GM20431 (cell line): Measurements from ENCODE around the gene SH3D19.
"Not testable (repeated sequence)": the region's sequence is repeated elsewhere in the genome, so short reads cannot be mapped to it uniquely, and the experiment has no call there.

ENCODE experiments used
- in situ Hi-C: fragments of 300-500 bp; cut with MseI, MboI; formaldehyde crosslinking; loops from one replicate; pipeline ENCODE4 v1.15.0; 2020; ENCODE audit warnings: low sequenced_read_pairs; ENCODE audit not compliant: unreplicated experiment

SH3D19 gene

DNA sequence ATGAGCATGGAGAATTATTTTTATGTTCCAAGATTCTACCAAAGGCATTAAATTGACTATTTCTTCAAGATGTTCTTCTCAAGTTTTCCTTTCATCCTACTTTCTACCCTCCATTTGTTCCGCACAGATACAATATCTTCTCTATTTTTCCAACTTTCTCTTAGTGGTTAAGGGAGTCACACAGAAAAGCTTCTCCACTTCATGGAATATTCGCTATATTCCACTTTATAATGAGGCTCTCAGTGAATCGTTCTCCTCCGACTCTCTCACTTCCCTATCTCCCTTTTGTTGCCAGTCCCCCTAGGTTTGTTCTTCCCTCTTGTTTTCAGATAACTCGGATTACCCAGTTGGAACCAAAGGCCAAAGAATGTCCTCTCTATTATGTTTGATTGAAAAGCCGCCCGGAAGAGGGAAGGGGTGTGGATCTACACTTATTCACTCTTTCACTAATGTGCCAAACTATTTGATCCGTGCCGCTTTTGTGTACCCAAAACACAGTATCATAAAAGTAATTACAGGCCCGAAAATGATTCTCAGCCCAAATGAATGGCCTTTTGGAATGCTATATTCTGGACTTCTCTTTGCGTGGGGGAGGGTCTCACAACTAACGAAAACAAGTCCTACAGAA is 1.2 kb downstream of the SH3D19 start:
- in situ Hi-C loops = no loop called here

DNA sequence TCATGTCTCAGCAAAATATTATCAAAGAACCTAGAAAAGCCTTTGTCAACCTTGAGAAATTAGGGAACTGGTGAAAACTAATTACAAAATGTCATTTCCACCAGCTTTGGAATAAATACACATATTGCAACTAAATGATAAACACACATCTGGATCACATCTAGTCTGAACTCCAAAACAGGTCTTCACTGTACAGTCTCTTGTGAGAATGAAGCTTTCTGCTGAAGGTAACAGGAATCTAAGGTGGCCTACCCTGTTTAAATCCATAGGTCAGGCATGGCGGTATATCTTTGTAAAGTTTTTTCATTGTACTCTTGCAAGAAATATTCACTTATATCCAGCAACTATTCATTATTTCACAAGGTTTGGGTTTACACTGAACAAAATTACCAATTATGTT is 1.7 kb downstream of the SH3D19 start:
- in situ Hi-C loops = no loop called here

DNA sequence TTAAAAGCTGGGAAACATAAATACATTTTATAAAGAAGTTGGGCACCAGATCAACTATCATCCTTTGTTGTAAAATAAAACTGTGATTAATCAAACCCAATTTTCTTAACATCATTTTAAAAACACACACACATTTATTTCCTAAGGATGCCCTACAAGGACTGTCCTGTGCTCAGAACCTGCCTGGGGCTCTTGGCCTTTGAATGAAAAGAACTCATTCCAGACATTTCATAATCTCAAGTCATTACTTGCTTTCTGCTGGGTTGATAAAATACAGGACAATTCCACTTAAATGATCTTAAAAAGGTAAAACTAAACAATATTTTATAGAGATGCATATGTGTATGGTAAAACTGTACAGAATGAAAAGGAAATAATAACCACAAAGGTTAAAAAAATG is 2.8 kb downstream of the SH3D19 start:
- in situ Hi-C loops = no loop called here

DNA sequence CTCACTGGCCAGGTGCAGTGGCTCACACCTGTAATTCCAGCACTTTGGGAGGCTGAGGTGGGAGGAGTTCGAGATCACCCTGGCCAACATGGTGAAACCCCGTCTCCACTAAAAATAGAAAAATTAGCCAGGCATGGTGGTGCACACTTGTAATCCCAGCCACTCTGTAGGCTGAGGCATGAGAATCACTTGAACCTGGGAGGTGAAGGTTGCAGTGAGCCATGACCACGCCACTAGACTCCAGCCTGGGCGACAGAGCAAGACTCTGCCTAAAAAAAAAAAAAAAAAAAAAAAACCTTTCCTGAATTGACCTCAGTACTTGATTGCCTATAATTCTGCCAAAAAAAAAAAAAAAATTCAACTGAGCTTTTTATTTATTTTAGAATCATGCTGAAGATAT is 3.2 kb downstream of the SH3D19 start:
- in situ Hi-C loops = not testable (repeated sequence)

DNA sequence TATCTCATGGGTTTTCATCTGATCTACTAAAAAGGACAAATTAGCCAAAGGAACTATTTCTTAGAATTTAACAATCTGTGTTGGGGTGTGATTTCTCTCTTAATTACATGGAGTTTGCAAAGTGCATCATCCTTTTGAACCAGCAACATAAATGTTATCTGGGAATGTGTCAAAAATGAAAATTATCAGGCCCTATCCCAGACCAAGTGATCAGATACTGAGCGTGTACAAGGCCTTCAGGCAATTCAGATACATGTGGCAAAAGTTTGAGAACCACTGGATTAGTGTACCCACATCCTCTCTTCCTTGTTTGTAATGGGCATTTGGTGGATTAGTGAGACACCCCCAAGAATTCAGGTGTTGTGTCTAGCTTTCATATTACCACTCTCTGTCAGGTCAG is 3.8 kb downstream of the SH3D19 start:
- in situ Hi-C loops = no loop called here

DNA sequence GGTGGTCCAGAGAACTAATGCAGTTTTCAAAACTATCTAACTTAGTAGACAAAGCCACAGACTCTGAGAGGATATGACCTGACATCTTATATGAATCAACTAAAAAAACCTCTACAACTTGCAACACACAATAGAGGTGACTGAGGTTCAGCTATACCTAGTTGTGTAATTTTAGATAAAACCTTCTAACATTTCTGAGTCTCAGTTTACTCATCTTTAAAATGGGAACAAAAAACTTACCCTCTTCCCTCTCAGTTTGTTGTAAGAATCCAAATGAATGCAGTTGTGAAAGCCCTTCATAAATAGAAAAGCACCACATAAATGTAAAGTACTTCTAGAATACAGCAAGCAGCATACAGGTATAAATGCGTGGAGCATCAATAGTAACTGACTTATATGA is 5.9 kb downstream of the SH3D19 start:
- in situ Hi-C loops = no loop called here

DNA sequence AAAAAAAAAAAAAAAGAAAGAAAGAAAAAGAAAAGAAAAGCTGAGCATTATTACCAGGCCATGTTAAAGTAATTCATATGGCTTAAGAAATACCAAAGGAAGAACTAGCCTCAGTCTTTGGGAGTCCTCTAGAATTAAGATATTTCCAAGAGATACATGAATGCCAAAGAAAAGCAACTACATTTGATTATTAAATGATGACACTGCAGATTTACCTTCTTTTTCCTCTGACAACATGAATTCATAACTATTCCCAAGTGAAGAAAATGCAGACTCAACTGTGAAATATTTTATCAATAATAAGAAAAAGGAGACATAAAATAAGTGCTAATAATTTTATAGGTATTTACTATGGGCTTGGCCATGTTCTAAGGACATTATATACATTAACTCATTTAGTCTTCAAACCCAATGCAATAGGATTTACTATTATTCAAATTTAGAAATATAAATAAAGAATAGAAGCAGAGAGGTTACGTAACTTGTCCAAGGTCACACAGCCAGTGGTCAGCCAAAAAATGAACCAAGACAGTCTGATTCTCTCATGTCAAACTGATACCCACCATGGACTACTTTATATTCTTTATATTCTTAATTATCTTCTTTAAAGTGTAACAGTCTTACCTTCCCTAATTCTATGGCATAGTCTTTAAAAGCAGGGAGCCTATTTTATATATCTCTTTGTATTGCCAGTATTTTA is 6.9 kb downstream of the SH3D19 start:
- in situ Hi-C loops = no loop called here

DNA sequence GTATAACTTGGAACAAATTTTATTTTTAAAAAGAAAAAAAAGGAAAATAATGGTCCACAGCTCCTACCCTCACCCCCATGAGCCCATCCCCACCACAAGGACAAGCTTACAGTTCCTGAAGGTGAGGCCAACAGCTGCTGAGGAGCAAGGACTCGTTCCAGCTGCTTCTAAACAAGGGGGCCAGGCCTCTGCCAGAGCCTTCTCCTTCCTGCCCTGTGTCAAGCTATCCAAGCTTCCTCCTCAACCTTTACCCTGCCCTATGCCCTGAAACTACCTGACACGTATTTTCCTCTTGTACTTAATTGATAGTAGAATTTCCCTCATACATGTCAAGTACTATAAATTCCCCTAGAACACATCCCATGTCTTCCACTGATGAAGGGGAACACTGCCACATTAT is 8.8 kb downstream of the SH3D19 start:
- in situ Hi-C loops = no loop called here

DNA sequence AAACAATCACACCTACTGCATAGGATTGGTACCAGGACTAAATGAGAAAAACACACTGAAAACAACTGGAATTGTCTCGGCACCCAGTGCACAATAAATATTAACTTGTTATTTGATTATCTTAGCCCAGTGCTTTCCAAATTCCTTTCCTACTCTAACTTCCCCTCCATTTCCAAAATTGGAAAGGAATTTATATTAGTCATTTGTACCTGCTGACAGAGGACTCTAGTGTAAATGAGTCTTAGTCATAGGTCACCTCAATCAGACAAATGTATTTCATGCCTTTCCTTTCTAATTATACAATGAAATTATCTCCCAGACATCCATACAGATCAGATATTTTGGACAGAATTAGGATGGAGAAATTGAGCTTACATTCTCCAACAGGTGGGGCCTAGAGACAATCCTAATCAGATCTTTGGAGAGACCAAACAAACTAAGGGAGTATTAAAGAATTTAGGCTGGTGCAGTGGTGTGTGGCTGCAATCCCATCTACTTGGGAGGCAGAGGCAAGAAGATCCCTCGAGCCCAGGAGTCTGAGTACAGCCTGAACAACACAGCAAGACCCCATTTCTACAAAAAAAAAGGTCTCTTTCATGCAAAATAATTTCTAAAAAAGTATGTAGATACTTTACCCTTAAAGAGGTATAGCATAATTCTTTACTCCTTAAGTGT is 10.1 kb downstream of the SH3D19 start:
- in situ Hi-C loops = no loop called here

DNA sequence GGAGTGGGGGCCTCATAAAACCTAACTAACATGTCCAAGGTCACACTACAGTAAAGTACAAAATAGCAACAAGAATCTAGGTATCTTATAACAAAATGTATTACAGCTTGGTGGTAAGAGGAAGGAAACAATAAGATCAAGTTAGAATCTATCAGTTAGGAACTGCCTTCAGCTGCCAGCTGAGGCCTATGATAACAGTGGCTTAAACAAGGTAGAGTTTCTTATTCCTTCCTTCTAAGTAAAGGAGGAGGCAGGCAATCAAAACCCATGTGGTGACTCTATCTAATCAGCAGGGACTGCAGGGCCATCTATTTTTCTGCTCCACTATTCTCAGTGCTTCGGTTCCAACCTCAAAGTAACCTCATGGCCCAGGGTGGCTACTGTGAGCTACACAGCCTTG is 10.9 kb downstream of the SH3D19 start:
- in situ Hi-C loops = no loop called here

DNA sequence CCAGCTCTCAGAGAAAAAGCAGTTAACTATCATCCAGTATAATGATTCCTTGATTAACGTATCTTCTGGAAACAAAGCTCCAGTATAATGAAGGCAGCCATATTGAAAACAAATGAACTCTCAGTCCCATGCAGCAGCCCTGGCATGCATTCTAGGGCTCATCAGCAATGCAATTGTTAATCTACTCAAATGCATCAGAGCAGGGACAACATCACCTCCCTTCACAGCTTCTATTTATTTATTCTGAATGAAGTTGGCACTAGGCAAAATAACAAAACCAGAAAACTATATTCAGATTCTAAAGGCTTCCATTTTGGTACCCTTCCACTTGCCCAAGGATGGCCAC is 11.4 kb downstream of the SH3D19 start:
- in situ Hi-C loops = no loop called here

DNA sequence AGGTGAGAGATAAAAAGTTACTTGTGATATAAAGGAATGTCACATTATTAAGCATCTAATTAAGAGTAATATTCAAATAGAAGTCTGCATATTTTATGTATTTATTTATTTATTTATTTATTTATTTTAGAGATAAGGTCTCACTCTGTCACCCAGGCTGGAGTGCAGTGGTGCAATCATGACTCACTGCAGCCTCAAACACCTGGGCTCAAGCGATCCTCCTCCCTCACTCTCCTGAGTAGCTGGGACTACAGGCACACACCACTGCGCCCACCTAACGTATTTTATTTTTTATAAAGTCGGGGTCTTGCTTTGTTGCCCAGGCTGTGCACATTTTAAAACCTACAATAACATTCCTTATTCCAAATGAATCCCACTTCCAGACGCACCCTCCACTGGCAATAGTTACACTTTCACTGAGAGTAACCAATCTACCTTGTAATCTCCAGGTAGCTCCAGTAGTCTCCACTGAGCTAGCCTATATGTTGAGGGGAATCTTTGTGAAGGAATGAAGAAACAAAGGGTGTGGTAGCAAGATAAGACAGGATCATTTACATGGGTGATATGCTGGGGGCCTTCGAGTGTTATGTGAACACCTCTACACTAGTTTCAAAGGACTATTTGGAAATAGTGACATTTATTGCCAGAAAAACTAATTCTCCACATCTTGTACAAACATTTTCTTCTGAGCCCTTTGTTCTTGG is 11.9 kb downstream of the SH3D19 start:
- in situ Hi-C loops = no loop called here

DNA sequence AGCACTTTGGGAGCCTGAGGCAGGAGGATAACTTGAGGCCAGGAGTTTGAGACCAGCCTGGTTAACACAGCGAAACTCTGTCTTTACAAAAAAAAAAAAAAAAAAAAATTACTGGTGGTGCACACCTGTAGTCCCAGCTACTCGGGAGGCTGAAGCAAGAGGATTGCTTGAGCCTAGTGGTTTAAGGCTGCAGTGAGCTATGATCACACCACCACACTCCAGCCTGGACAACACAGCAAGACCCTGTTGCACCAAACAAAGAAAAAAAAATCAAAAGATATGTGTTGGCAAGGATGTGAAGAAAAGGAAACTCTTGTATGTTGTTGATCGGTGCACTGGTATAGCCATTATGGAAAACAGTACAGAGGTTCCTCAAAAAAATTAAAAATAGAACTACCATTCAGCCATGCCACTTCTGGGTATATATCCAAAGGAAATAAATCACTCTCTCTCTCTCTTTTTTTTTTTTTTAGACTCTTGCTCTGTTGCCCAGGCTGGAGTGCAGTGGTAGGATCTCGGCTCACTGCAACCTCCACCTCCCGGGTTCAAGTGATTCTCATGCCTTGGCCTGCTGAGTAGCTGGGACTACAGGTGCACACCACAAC is 15.2 kb downstream of the SH3D19 start:
- in situ Hi-C loops = no loop called here

DNA sequence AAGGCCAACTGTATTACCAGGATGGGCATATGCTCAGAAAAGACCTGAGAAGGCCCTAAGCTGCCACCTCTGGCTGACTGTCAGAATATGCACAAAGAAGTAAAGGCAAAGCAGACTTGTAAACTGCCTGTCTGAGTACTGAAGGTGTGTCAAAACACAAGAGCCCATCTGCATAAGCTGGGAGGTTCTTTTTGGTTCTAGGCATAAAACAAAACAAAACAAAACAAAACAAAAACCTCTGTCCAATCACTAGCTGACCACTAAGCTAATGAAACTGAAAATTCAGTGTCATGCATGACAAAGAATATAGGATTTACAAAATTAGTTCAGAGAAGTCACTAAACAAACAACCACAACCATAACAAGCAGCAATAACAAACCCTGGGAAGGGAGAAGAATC is 20.6 kb downstream of the SH3D19 start:
- in situ Hi-C loops = no loop called here

DNA sequence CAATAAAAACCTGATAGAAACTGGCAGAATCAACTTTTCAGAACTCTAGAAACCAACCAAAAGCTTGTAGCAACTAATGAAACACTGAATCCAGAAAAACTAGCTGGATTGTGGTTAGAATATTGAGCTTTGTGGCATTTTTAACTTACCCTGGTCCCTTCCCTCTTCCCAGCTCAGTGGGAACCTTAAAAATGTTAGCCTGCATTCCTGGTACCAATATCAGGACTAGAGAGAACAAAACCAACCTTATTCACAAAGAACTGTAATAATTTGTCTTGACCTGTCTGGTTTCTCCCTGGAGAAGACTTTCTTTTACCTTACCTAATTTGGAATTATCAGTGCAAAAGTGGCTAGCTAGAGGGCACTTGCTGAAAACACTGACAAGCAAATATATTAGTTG is 21.2 kb downstream of the SH3D19 start:
- in situ Hi-C loops = no loop called here

DNA sequence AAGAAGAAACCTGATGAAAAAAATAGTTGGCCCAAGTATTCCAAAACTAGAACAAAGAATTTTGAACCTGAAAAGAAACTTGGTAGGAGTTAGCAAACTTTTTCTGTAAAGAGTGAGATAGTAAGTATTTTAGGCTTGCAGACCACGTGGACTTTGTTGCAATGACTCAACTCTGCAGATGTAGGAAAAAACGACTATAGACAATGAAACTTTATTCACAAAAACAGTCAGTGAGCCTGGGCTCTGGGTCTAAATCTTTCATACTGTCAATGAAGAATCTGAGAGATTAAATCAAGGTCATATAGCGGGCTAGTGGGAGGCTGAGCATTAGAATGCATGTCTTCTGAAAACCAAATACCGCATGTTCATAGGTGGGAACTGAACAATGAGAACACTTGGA is 23.0 kb downstream of the SH3D19 start:
- in situ Hi-C loops = no loop called here

DNA sequence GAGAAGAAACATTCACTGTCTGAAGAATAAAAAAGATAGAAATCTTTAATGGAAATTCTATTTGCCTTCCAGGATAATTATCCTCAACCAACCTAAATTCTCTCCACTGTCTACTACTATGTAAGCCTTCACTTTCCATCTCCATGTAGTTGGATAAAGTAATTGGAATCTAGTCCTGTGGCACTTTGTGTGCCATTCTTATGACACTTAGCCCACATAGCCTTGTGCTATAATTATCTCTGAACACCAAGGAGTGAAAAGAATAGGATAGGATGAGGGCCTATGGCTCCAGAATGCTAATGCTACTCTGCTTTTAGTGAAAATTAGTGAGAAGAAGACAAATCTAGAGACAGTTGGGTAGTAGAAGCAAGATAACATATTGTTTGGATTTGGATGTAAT is 28.2 kb downstream of the SH3D19 start:
- in situ Hi-C loops = no loop called here

DNA sequence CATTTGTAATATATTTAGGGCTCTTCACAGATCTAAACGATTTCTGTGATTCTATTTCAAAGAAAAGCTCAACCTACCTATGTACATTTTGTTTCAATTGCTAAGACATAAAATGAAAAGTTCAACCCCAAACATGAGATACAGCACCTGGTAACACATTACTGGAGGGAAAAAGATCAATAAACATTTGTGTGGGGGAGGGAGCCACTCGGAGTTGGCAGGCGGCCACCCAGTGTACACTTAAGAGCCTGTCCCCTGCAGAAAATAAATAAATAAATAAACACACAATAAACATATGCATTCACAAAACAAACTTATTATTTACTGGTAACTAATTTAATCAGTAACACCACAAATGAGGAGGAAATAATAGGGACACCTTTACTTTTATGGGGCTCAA is 29.2 kb downstream of the SH3D19 start:
- in situ Hi-C loops = no loop called here

DNA sequence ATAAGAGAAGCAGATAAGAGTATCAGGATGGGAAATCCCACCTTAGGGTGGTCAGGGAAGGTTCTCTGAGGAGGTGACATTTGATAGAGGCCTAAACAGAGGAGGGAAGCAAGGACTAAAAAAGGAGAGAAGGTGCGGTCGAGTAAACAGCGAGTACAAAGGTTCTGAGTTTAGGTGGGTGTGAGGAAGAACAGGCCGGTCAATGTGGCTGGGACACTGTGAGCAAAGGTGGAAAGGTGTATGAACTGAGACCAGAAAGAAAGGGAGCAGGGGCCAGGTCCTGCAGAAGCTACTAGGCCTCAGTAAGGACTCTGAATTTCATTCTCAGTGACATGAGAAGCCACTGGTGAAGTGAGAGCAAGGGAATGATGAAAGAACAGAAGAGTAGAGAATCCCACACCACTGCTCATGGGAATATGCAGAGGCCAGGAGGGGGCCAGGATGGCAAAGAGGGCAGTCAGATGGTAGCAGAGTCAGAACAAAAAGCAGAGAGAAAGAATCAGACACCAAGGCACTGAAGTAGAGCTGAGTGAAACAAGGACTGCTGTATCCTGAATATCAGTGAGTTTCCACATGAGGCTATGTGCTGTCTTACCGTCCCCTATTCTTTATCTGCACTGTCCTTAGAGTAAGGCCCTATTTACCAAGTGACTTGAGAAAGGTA is 30.4 kb downstream of the SH3D19 start:
- in situ Hi-C loops = no loop called here

DNA sequence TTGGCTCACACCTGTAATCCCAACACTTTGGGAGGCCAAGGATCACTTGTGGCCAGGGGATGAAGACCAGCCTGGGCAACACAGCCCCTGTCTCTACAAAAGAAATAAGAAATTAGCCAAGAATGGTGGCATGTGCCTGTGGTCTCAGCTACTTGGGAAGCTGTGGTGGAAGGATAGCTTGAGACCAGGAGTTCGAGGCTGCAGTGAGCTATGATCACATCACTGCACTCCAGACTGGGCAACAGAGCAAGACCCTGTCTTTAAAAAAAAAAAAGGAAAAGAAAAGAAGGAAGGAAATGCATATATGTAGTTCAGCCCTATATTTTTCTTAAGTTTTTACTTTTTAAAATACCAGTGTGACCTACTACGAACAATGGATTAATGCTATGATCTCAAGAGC is 33.4 kb downstream of the SH3D19 start:
- in situ Hi-C loops = no loop called here
